ENCODE measurements around the gene CDX2. TPM values are rescaled to one million over a fixed set of nuclear protein-coding genes. Genes with fewer than 3 reads are reported as not detected.

The CDX2 gene
- total RNA-seq, 1 experiment from 2014 or later, result 12.5 TPM

- H3K9me2 ChIP-seq (ENCODE audit: insufficient read depth), result no peaks in the 10 kb centered on the region
- TF ChIP-seq CTCF (IDR thresholded peaks at IDR 0.05 in 2 of 3, conservative IDR thresholded peaks at IDR 0.05 in 1 of 3; ENCODE audit: borderline replicate concordance in 1 of 3, insufficient read depth in 1 of 3, low read depth in 2 of 3, low read length in 2 of 3) (no peak), CBX3 (IDR thresholded peaks at IDR 0.05; ENCODE audit: low read depth) (no peak), CEBPB (IDR thresholded peaks at IDR 0.05; ENCODE audit: low read depth) (no peak), EZH2phosphoT487 (IDR thresholded peaks at IDR 0.05; ENCODE audit: borderline replicate concordance) (no peak), TCF7L2 (IDR thresholded peaks at IDR 0.05; ENCODE audit: borderline replicate concordance, extremely low read depth, insufficient read depth, insufficient read length) (no peak), RAD21 (IDR thresholded peaks at IDR 0.05; ENCODE audit: low read depth) (no peak), EGR1 (IDR thresholded peaks at IDR 0.05; ENCODE audit: low read depth) (no peak), ATF3 (IDR thresholded peaks at IDR 0.05) (no peak), REST (IDR thresholded peaks at IDR 0.05; ENCODE audit: low read depth) (no peak), SP1 (IDR thresholded peaks at IDR 0.05; ENCODE audit: low read depth) (no peak), ZNF274 (IDR thresholded peaks at IDR 0.05; ENCODE audit: low read depth, low read length) (no peak), ZFX (IDR thresholded peaks at IDR 0.05) (no peak), ELF1 (IDR thresholded peaks at IDR 0.05; ENCODE audit: borderline replicate concordance, low read depth) (no peak), JUND (IDR thresholded peaks at IDR 0.05) (no peak), MAX (IDR thresholded peaks at IDR 0.05) (no peak), POLR2AphosphoS5 (IDR thresholded peaks at IDR 0.05; ENCODE audit: low read depth, low read length) (no peak), EZH2 (IDR thresholded peaks at IDR 0.05) (no peak)
- H3K9ac ChIP-seq (ENCODE audit: low read length), result no peak overlapping the region
- no peaks in the 10 kb centered on the region for H3K27me3 ChIP-seq (ENCODE audit: insufficient read depth, low read length)
- no peaks in the 10 kb centered on the region for H3K36me3 ChIP-seq (ENCODE audit: control insufficient read depth in 1 of 2, insufficient read depth in 2 of 2, low read length in 2 of 2)
- ChIA-PET RAD21 (ENCODE audit: low non-redundant PET in 1 of 2, low total read pairs in 2 of 2, uncharacterized antibody in 2 of 2, unreplicated experiment in 2 of 2) (no interaction called here), CTCF (no interaction called here), POLR2A (no interaction called here)
- H3K4me1 ChIP-seq (ENCODE audit: control insufficient read depth in 1 of 2, insufficient read depth in 2 of 2, low read length in 2 of 2), result peaks cover 0 to 5% of the 10 kb centered on the region in 2 experiments; a peak in 2 of 4 replicates
- no peak overlapping the region for H2AFZ ChIP-seq (ENCODE audit: low read depth, low read length, poor library complexity, severe bottlenecking)
- no peaks in the 10 kb centered on the region for H4K20me1 ChIP-seq (ENCODE audit: insufficient read depth)
- intact Hi-C loops (cut with micrococcal nuclease), result no loop called here
- no peak for DNase-seq (ENCODE audit: low read depth, low spot score)
- H3K9me3 ChIP-seq (ENCODE audit: control insufficient read depth in 1 of 2, insufficient read depth in 1 of 2, low read depth in 1 of 2, low read length in 2 of 2), result no peaks in the 10 kb centered on the region
- no TSS peak for BruUV-seq (replicated peaks)
- H3K4me2 ChIP-seq (ENCODE audit: low read length), result no peak overlapping the region
- no peaks in the 10 kb centered on the region for H3K79me2 ChIP-seq (ENCODE audit: insufficient read depth, low read length)
- no peak overlapping the region for H3K4me3 ChIP-seq (replicated peaks in 1 of 2; ENCODE audit: low read depth in 1 of 2, low read length in 2 of 2)
- no peak overlapping the region for H3K27ac ChIP-seq (ENCODE audit: low read depth, low read length)
- no peak for ATAC-seq
Measured at GRCh38 chr13:27925220-27925991, 43.7 kb downstream of the CDX2 start.

All from HCT116 (cell line).